Stimulated activated naive CD4-positive, alpha-beta T cell (primary cell): Measurements from ENCODE around the gene SLC6A15.

ENCODE experiments used
- DNase-seq, 6 experiments: peaks; one replicate each; lab custom pipeline; 2025; lab: John Stamatoyannopoulos, UW

Gene SLC6A15

GRCh38 chr12:84874125-84874824 is 38.3 kb downstream of the SLC6A15 start:
- DNase-seq = peak in 2 of 6 experiments; percentile 11 to 32

DNA sequence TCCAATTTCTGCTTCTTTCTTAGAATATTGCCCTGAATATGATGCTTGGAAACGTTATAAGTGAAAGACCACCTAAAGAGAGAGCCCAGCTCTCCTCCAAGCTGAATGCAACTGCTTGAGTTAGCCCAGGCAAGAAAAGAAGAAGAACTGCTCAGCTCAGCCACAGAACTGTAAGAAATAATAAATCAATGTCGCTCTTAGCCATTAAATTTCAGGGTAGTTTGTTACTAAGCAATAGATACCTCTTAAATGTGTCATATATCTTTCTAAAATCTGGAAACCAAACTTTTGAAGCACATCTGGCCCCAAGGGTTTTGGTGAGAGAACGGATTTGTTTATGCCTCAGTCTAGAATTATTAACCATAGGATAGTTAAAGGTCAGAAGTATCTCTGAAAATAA is 50.4 kb downstream of the SLC6A15 start:
- no peak for DNase-seq

- DNase-seq = no peak
Measured at GRCh38 chr12:84860718-84861117, 51.9 kb downstream of the SLC6A15 start.

DNA sequence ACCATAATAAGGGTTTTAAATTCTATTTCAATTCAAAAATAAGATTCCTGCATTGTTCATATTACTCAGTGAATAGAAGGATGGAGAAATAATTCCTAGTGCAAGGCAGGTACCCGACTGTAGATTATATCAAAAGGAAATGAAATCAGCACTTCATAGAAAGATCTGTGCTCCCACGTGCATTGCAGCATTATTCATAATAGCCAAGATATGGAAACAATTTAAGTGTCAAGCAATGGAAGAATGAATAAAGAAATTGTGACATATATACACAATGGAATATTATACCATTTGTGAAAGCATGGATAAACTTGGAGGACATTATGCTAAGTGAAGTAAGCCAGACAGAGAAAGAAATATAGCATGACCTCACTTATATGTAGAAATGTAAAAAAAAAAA is 53.8 kb downstream of the SLC6A15 start:
- no peak for DNase-seq

- no peak for DNase-seq
Measured at GRCh38 chr12:84857525-84858208, 54.9 kb downstream of the SLC6A15 start.

DNA sequence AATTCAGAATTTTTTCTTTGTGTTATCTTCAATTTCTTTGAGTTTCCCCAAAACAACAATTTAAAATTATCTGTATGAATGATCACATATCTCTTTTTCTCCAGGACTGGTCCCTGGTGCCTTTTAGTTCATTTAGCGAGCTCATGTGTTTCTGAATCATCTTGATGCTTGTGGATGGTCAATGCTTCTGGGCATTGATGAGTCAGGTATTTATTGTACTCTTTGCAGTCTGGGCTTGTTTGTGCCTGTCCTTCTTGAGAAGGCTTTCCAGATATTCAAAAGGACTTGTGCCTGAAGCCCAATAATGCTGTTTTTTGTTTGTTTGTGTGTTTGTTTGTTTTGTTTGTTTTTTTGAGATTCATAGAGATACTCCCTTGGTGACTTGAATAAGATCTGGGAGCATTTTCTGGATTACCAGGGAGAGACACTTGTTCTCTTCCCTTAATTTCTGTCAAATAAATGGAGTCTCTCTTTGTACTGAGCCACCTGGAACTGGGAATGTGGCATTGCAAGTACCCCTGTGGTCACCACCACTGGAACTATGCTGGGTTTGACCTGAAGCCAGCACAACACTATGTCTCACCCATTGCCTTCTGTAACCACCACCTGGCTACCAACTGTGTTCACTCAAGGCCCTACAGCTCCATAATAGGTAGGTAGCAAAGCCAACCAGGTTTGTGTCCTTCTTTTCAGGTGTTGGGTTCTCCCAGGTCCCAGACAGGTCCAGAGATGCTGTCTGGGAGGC is 56.3 kb downstream of the SLC6A15 start:
- DNase-seq = no peak

- no peak for DNase-seq
Measured at GRCh38 chr12:84843593-84844144, 68.9 kb downstream of the SLC6A15 start.

DNA sequence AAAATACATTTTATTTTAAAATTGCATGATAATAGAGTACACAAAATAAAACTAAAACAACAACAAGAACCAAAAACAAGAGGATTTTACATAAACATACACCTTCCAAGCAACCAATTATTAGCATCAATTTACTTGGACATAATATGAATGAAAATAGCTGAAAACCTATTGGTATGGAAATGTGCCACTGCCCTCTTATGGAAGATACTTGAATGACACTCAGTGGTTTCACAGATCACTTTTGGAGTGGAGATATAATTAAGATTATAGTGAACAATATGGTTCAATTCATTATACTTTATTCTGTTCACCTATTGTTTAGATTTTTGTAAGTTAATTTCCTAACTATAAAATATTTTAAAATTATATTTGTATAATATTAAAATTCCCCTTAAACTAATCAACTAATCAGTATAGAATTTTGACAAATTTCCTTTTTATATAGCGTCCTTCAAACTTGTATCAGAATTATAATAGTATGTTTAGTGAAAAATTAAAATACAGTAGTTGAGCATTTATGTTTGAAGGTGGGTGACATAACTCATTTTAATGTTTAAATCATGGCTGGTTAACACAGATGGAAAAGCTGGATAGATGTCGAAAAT is 70.1 kb downstream of the SLC6A15 start:
- DNase-seq = peak in 1 of 6 experiments; percentile 12

DNA sequence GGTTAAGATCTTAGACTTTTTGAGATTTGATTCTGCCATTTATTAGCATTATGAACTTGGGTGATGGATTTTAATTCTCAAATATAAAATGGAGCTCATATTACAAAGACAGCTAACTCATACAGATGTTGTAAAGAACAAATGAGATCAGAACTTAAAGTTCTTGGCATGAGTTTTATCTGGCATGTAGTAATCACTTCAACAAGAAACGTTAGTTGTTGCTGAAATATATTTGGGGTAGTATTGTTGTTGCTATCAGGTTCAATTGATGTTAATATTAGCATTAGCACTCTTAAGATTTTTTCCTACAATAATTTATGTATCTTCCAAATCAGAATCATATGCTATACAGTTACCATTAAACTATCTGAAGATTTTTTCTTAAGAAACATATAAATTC is 71.0 kb downstream of the SLC6A15 start:
- no peak for DNase-seq

DNA sequence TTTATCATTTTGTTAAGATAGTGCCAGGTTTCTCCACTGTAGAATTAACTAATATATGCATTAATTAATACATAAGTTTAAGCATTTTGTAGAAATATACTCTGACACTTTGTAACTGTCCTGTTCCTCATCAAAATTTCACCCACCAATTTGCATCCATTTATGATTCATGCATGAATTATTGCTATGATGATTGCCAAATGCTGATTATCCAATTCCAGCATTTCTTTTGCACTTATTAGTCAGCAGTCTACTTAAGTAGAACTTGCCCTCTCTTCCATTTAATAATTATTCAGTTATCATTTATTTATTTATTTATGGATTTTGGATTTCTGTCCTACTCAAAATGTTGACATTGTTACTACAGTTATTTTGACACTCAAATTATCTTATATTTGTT is 72.2 kb downstream of the SLC6A15 start:
- DNase-seq = no peak

DNA sequence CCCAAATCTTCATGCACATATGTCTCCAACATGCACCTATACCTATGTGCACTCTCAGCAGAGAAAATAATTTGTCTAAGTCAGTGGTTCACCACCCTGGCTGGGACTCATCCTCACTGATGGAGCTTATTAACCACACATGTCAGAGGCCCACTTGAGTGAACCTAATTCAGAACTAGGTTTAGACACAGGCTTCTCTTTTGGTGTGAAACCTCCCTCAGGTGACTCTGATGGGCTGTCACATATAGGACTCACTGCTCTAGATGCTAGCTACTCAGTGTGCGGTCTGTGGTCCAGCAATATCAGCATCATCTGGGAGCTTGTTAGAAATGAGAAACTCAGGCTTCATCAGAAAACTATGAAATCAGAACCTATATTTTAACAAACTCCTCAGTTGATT is 85.7 kb downstream of the SLC6A15 start:
- no peak for DNase-seq

GRCh38 chr12:84825149-84825548 is 87.5 kb downstream of the SLC6A15 start:
- DNase-seq = no peak

GRCh38 chr12:84822525-84822924 is 90.1 kb downstream of the SLC6A15 start:
- DNase-seq = no peak

- no peak for DNase-seq
Measured at GRCh38 chr12:84816916-84817695, 95.5 kb downstream of the SLC6A15 start.

- DNase-seq = no peak
Measured at GRCh38 chr12:84814664-84815245, 97.8 kb downstream of the SLC6A15 start.

- no peak for DNase-seq
Measured at GRCh38 chr12:84813780-84814663, 98.6 kb downstream of the SLC6A15 start.

GRCh38 chr12:84811291-84811690 is 101.3 kb downstream of the SLC6A15 start:
- no peak for DNase-seq

DNA sequence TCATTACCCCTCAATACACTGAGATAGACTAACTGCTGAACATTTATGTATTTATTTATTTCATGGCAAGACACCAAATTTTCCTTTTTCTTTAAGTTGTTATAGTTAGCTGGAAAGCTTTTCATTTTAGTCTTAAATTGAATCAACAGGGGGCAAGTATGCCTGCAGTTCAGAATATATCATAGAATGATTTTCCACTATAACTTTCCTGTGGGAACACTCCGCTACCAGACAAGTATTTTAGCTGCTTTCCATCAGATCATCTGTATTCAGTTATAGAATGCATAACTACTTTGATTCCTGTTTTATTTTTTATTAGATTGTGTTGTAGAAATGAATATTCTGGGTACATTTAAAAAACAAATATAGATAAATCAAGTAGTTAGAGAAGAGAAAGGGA is 102.0 kb downstream of the SLC6A15 start:
- DNase-seq = no peak
